Peyer's patch (tissue), 4 donors: ENCODE results near the gene WBP2. TPM values are rescaled to one million over a fixed set of nuclear protein-coding genes. Genes with fewer than 3 reads are reported as not detected.

Experiments
- DNase-seq, 3 donors: peaks; one replicate each; pipeline ENCODE4 v3.0.0-alpha.2; 2017 to 2019
- H3K27ac ChIP-seq, 4 donors: fragments of 200-600 bp; sonication (generic); one replicate each; pipeline ENCODE4 v1.5.1; 2016 to 2019
- H3K27me3 ChIP-seq, 2 donors: fragments of 200-600 bp; sonication (generic); one replicate each; pipeline ENCODE4 v1.5.1; 2019
- H3K36me3 ChIP-seq, 3 donors: fragments of 200-600 bp; sonication (generic); one replicate each; pipeline ENCODE4 v1.5.1; 2016 to 2019
- H3K4me1 ChIP-seq, 4 donors: fragments of 200-600 bp; sonication (generic); one replicate each; pipeline ENCODE4 v1.5.1; 2016 to 2019
- H3K4me3 ChIP-seq, 4 donors: fragments of 200-600 bp; sonication (generic); 1 replicate in 3 of 4; 2 replicates in 1 of 4; pipeline ENCODE4 v1.5.1; 2016 to 2019; ENCODE audit warnings: mild to moderate bottlenecking in 1 of 4
- H3K9me3 ChIP-seq, 4 donors: fragments of 200-600 bp; sonication (generic); one replicate each; pipeline ENCODE4 v1.5.1; 2016 to 2019; ENCODE audit warnings: mild to moderate bottlenecking in 1 of 4
- POLR2A ChIP-seq, 2 donors: fragments of 450-650 bp; IDR thresholded peaks; one replicate each; pipeline ENCODE4 v1.5.1; 2017; ENCODE audit warnings: antibody characterized with exemption in 2 of 2, mild to moderate bottlenecking in 2 of 2, moderate library complexity in 2 of 2
- total RNA-seq, 4 donors: library from RNA; depleted of rRNA; stranded (reverse); fragments of >200 nt; gene quantifications; one replicate each; pipeline ENCODE4 v1.1.0, GENCODE V29; 2016
- TF ChIP-seq, protein P1 (sequence below), 6 experiments: fragments of 450-650 bp in 4 of 6; fragments of 200-600 bp in 2 of 6; sonication (generic) in 1 of 6; IDR thresholded peaks; one replicate each; pipeline ENCODE4 v1.5.1; 2017 to 2019; ENCODE audit warnings: antibody characterized with exemption in 6 of 6, mild to moderate bottlenecking in 3 of 6, moderate library complexity in 1 of 6

Gene WBP2
- total RNA-seq, 4 donors from 2014 or later: 45.4 to 61.4 (median 53.7) TPM

DNA sequence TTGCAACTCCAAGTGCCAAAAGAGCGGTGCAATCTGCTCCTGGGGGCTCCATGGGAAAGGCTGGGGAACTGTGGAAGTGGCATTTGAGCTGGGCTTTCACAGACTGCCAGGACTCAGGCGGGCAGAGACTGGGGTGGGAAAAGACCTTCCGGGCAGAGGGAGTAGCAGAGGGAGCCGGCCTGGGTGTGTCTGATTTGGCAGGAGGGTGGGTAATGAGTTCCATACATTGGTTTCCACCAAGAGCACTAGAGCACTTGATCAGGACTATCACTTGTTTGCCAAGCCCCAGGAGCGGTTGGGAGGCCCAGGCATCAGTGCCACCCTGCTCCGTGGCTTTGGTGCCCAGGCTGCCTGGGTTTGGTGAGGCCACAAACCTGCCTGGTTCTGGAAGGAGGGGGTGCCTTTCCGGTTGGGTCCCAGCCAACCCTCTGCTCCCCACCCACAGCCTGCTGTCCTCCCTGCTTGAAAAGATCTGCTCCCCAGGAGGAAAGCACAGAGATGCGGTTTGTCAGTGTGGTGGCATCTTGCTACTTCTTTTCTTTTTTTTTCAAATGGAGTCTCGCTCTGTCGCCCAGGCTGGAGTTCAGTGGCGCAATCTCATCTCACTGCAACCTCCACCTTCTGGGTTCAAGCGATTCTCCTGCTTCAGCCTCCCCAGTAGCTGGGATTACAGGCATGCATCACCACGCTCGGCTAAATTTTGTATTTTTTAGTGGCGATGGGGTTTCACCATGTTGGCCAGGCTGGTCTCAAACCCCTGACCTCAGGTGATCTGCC is 26.7 kb upstream of the WBP2 start:
- Histone ChIP-seq H3K4me3 (no peak overlapping the region), H3K4me1 (peaks cover 0 to 20% (median 3%) of the 10 kb centered on the region in 4 donors), H3K9me3 (no peaks in the 10 kb centered on the region), H3K36me3 (no peaks in the 10 kb centered on the region), H3K27ac (no peak overlapping the region), H3K27me3 (no peaks in the 10 kb centered on the region)
- TF ChIP-seq, protein P1, sequence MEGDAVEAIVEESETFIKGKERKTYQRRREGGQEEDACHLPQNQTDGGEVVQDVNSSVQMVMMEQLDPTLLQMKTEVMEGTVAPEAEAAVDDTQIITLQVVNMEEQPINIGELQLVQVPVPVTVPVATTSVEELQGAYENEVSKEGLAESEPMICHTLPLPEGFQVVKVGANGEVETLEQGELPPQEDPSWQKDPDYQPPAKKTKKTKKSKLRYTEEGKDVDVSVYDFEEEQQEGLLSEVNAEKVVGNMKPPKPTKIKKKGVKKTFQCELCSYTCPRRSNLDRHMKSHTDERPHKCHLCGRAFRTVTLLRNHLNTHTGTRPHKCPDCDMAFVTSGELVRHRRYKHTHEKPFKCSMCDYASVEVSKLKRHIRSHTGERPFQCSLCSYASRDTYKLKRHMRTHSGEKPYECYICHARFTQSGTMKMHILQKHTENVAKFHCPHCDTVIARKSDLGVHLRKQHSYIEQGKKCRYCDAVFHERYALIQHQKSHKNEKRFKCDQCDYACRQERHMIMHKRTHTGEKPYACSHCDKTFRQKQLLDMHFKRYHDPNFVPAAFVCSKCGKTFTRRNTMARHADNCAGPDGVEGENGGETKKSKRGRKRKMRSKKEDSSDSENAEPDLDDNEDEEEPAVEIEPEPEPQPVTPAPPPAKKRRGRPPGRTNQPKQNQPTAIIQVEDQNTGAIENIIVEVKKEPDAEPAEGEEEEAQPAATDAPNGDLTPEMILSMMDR (IDR thresholded peaks at IDR 0.05): no peak
- no peak for TF ChIP-seq POLR2A (IDR thresholded peaks at IDR 0.05)
- no peak for DNase-seq

DNA sequence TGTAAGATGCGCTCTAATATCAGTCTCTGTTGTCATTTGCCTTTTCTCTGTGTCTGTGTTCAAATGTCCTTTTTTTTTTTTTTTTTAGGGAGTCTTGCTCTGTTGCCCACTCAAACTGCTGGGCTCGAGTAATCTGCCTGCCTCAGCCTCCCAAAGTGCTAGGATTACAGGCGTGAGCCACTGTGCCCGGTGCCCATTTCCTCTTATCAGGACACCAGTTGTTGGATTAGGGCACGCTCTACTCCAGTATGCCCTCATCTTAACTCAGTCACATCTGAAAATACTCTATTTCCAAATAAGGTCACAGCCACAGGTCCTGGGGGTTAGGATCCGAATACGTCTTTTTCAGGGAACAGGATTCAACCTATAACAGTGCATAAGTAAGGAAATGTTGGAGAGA is 25.1 kb upstream of the WBP2 start:
- H3K27me3 ChIP-seq: no peaks in the 10 kb centered on the region

DNA sequence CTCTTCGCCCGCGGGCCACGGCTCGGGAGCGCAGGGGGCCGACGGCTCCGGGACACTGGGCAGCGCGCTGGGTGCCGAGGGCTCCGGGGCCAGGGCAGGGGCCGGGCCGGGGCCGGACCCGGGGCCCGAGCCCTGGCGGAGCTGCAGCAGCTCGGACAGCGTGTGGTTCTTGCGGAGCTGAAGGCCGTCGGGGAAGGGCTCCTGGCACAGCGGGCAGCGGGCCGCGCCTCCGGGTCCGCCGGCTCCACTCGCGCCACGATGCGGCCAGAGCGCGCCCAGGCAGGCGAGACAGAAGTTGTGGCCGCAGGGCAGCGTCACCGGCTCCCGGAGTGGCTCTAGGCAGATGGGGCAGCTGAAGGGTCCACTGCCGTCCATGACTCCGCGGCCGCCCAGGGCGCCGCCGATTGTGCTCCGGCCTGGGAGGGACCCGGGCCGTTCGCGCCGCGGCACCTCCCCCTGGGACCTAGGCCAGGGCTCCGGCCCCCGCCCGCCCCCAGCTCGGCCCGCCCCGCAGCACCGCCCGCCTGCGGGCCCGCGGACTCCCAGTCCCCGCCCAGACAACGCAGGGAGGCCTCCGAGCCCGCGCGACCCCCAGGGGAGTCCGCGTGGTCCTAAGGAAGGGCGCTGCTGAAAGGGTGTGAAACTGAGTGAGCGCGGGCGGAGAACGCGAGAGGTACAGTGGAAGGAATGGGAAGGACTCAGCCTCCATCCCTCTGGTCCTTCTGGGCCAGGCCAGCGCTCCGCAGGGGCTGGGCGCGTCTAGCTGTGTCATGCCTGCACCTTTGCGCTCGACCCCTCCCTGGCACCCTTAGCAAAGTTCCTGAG is 23.3 kb upstream of the WBP2 start, which contains the start of gene TRIM47:
TSS of gene TRIM47 (minus strand) at position 408 of the 825 bp plus-strand sequence. CDS start at position 375, 33 bp downstream.
- DNase-seq: peak; percentile 21 to 83 (median 76)
- Histone ChIP-seq H3K36me3 (peaks cover 0 to 18% (median 0%) of the 10 kb centered on the region in 3 donors), H3K27ac (peak within 1 kb of the TSS; percentile 86 to 95 (median 92)), H3K4me3 (peak within 1 kb of the TSS; percentile 59 to 74 (median 69)), H3K4me1 (peaks cover 3 to 36% (median 27%) of the 10 kb centered on the region in 4 donors), H3K9me3 (no peaks in the 10 kb centered on the region), H3K27me3 (no peaks in the 10 kb centered on the region)
- peak; percentile 5 to 51 for TF ChIP-seq POLR2A (IDR thresholded peaks at IDR 0.05)
- TF ChIP-seq, protein P1 (IDR thresholded peaks at IDR 0.05): peak in 3 of 6 experiments; percentile 6 to 29 (median 19)

More for the DNA sequence above, 25.1 kb upstream of the WBP2 start:
- Histone ChIP-seq H3K4me1 (peaks cover 3 to 34% (median 19%) of the 10 kb centered on the region in 4 donors), H3K27ac (no peak overlapping the region), H3K9me3 (no peaks in the 10 kb centered on the region), H3K4me3 (no peak overlapping the region), H3K36me3 (peaks cover 0 to 1% (median 0%) of the 10 kb centered on the region in 3 donors)
- TF ChIP-seq POLR2A (IDR thresholded peaks at IDR 0.05): no peak
- TF ChIP-seq, protein P1 (IDR thresholded peaks at IDR 0.05): no peak
- no peak for DNase-seq

DNA sequence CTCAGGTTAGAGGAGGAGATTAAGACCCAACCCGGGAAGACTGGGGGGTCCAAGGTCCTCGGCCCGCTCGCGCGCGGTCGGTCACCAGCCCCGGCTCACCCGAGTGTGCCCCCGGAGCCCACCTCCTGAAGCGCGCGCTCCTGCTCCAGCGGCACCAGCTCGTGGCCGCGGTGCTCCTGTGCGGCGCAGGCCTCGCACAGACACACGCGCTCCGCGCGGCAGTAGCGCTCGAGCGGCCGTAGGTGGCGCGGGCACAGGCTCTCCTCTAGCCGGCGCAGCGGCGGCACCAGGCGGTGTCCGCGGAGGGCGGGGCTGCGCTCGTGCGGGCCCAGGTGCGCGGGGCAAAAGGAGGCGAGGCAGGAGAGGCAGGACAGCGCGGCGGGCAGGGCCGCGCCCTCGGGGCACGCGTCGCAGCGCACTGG is 22.6 kb upstream of the WBP2 start:
- TF ChIP-seq, protein P1 (IDR thresholded peaks at IDR 0.05): peak; percentile 29 to 86 (median 70)
- TF ChIP-seq POLR2A (IDR thresholded peaks at IDR 0.05): peak; percentile 28 to 53
- H3K27me3 ChIP-seq: no peaks in the 10 kb centered on the region
- no peaks in the 10 kb centered on the region for H3K9me3 ChIP-seq
- H3K36me3 ChIP-seq: peaks cover 0 to 18% (median 0%) of the 10 kb centered on the region in 3 donors
- DNase-seq: peak; percentile 62 to 91 (median 89)
- H3K4me1 ChIP-seq: peaks cover 3 to 42% (median 29%) of the 10 kb centered on the region in 4 donors
- H3K4me3 ChIP-seq: peak overlapping the region; percentile 59 to 74 (median 69)
- H3K27ac ChIP-seq: peak overlapping the region; percentile 86 to 95 (median 92)
